Measurements from ENCODE around the gene RAP1A.

Gene RAP1A

DNA sequence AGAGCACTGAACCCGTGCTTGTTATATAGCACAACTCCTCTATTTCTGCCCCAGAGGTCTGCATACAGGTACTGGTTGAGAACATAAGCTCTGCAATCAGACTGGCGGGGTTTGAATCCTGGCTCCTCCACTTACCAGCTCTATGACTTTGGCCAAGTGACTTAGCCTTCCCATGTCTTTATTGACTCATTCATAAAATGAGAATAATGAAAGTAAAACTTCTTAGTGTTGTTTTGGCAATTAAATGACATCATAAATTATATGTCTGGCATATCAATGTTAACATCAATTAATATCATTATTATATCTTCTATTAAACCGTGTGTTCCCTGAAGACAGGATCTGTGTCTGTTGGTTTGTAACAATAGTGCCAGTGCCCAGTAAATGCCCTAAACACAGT is 115.3 kb downstream of the RAP1A start:
- Histone ChIP-seq H3K36me3 (ENCODE audit: insufficient read depth, low read length) (no peaks in the 10 kb centered on the region), H3K4me2 (ENCODE audit: low read length) (no peak overlapping the region), H3K9ac (ENCODE audit: low read length) (no peak overlapping the region), H3K79me2 (ENCODE audit: insufficient read depth, low read length) (no peaks in the 10 kb centered on the region), H3K27me3 (ENCODE audit: insufficient read depth, low read length) (no peaks in the 10 kb centered on the region), H3F3A (ENCODE audit: insufficient read depth, low read length) (no peaks in the 10 kb centered on the region), H3K27ac (ENCODE audit: low read depth, low read length, poor library complexity, severe bottlenecking) (no peak overlapping the region), H3K9me2 (ENCODE audit: low read depth, low read length) (no peaks in the 10 kb centered on the region), H3K4me3 (ENCODE audit: low read depth, low read length, poor library complexity, severe bottlenecking) (no peak overlapping the region), H3K9me3 (ENCODE audit: low read length) (no peaks in the 10 kb centered on the region), H3K4me1 (ENCODE audit: insufficient read depth, low read length, severe bottlenecking) (peaks cover 25% of the 10 kb centered on the region), H2AFZ (ENCODE audit: low read length) (no peak overlapping the region), H4K20me1 (ENCODE audit: insufficient read depth, low read length) (no peaks in the 10 kb centered on the region)
- TF ChIP-seq, protein P1, sequence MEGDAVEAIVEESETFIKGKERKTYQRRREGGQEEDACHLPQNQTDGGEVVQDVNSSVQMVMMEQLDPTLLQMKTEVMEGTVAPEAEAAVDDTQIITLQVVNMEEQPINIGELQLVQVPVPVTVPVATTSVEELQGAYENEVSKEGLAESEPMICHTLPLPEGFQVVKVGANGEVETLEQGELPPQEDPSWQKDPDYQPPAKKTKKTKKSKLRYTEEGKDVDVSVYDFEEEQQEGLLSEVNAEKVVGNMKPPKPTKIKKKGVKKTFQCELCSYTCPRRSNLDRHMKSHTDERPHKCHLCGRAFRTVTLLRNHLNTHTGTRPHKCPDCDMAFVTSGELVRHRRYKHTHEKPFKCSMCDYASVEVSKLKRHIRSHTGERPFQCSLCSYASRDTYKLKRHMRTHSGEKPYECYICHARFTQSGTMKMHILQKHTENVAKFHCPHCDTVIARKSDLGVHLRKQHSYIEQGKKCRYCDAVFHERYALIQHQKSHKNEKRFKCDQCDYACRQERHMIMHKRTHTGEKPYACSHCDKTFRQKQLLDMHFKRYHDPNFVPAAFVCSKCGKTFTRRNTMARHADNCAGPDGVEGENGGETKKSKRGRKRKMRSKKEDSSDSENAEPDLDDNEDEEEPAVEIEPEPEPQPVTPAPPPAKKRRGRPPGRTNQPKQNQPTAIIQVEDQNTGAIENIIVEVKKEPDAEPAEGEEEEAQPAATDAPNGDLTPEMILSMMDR (IDR thresholded peaks at IDR 0.05; ENCODE audit: low read length), result no peak
- TF ChIP-seq EZH2 (IDR thresholded peaks at IDR 0.05; ENCODE audit: borderline replicate concordance, low read length), result no peak

DNA sequence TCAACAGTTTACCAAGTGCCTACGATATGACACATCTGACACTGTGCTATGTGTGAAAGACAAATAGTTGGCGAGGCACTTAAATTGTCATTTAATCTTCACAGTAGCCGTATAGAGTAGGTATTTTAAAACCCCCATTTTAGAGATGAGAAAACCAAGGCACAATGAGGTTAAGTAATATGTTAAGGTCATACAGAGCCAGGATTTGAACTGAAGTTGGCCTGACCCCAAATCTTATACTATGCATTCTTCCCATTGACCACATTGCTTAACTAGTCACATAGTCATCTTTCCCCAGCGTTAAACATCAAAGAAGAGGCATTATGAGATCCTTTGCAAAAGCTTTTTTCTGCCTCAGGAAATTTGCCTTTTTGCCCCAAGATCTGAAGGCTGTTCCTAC is 115.7 kb downstream of the RAP1A start:
- no peaks in the 10 kb centered on the region for H3K79me2 ChIP-seq (ENCODE audit: insufficient read depth, low read length)
- no peaks in the 10 kb centered on the region for H4K20me1 ChIP-seq (ENCODE audit: insufficient read depth, low read length)
- H3K9me2 ChIP-seq (ENCODE audit: low read depth, low read length), result no peaks in the 10 kb centered on the region
- no peak overlapping the region for H2AFZ ChIP-seq (ENCODE audit: low read length)
- H3K9ac ChIP-seq (ENCODE audit: low read length), result no peak overlapping the region
- no peak overlapping the region for H3K4me2 ChIP-seq (ENCODE audit: low read length)
- no peak overlapping the region for H3K4me3 ChIP-seq (ENCODE audit: low read depth, low read length, poor library complexity, severe bottlenecking)
- H3K27ac ChIP-seq (ENCODE audit: low read depth, low read length, poor library complexity, severe bottlenecking), result no peak overlapping the region
- no peaks in the 10 kb centered on the region for H3K27me3 ChIP-seq (ENCODE audit: insufficient read depth, low read length)
- H3K9me3 ChIP-seq (ENCODE audit: low read length), result no peaks in the 10 kb centered on the region
- no peaks in the 10 kb centered on the region for H3K36me3 ChIP-seq (ENCODE audit: insufficient read depth, low read length)
- no peak for TF ChIP-seq EZH2 (IDR thresholded peaks at IDR 0.05; ENCODE audit: borderline replicate concordance, low read length)
- TF ChIP-seq, protein P1 (IDR thresholded peaks at IDR 0.05; ENCODE audit: low read length), result no peak
- peaks cover 29% of the 10 kb centered on the region for H3K4me1 ChIP-seq (ENCODE audit: insufficient read depth, low read length, severe bottlenecking)
- no peaks in the 10 kb centered on the region for H3F3A ChIP-seq (ENCODE audit: insufficient read depth, low read length)

DNA sequence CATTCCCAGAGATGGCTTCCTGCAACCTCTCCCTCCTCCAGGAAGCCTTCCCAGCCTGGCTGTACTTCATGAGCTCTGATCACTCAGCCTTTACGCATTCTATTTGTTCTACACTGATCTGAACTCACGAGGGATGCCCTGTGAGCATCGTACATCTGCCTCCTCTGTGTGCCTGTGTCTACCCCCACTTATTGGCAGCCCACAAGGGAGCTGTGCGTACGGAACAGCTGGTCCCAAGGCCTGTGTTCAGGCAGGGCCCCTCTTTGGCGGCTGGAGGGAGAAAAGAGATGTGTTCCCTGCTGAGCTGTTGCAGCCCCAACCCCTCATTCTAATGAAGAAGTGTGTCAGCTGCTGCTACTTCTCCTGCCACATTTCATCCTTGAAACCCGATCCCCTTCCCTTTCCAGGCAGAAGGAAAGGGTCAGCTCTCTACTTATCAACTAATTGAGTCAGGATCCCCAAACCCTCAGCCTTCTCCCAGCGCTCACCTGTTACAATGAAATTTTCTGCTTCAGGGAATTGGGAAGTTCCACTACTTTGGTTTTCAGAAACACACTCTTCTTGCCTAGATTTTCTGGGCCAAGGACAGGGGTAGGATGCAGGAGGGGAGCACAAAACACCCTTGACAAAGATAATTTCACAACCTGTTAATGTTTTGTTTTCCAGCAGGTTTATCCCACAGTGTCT is 116.4 kb downstream of the RAP1A start:
- no peaks in the 10 kb centered on the region for H3K36me3 ChIP-seq (ENCODE audit: insufficient read depth, low read length)
- no peaks in the 10 kb centered on the region for H4K20me1 ChIP-seq (ENCODE audit: insufficient read depth, low read length)
- peaks cover 29% of the 10 kb centered on the region for H3K4me1 ChIP-seq (ENCODE audit: insufficient read depth, low read length, severe bottlenecking)
- no peaks in the 10 kb centered on the region for H3F3A ChIP-seq (ENCODE audit: insufficient read depth, low read length)
- no peaks in the 10 kb centered on the region for H3K79me2 ChIP-seq (ENCODE audit: insufficient read depth, low read length)
- no peak overlapping the region for H3K4me2 ChIP-seq (ENCODE audit: low read length)
- TF ChIP-seq, protein P1 (IDR thresholded peaks at IDR 0.05; ENCODE audit: low read length), result no peak
- no peak for TF ChIP-seq EZH2 (IDR thresholded peaks at IDR 0.05; ENCODE audit: borderline replicate concordance, low read length)
- no peak overlapping the region for H3K27ac ChIP-seq (ENCODE audit: low read depth, low read length, poor library complexity, severe bottlenecking)
- no peaks in the 10 kb centered on the region for H3K27me3 ChIP-seq (ENCODE audit: insufficient read depth, low read length)
- H3K9ac ChIP-seq (ENCODE audit: low read length), result no peak overlapping the region
- H3K9me2 ChIP-seq (ENCODE audit: low read depth, low read length), result no peaks in the 10 kb centered on the region
- no peak overlapping the region for H2AFZ ChIP-seq (ENCODE audit: low read length)
- no peak overlapping the region for H3K4me3 ChIP-seq (ENCODE audit: low read depth, low read length, poor library complexity, severe bottlenecking)
- no peaks in the 10 kb centered on the region for H3K9me3 ChIP-seq (ENCODE audit: low read length)

Measured in OCI-LY1 (cell line).